CD4-positive, alpha-beta T cell treated with Interleukin-17A for 4 hours (primary cell): ENCODE measurements around the gene DBNDD1.

Experiments used
- DNase-seq: peaks from one replicate; pipeline ENCODE4 v3.0.0-alpha.2; 2020; ENCODE audit warnings: mixed read lengths

DBNDD1 gene

DNA sequence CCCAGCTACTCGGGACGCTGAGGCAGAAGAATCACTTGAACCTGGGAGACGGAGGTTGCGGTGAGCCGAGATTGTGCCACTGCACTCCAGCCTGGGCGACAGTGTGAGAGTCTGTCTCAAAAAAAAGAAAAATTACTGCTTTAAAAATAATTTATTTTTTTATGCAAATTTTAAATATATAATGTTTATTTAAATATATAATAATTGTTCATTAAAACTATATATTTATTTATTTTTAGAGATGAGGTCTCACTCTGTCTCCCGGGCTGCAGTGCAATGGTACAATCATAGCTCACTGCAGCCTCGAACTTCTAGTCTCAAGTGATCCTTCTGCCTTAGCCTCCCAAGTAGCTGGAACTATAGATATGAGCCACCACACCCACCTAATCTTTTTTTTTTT lies 15.2 kb upstream of the DBNDD1 start:
- no peak for DNase-seq

DNA sequence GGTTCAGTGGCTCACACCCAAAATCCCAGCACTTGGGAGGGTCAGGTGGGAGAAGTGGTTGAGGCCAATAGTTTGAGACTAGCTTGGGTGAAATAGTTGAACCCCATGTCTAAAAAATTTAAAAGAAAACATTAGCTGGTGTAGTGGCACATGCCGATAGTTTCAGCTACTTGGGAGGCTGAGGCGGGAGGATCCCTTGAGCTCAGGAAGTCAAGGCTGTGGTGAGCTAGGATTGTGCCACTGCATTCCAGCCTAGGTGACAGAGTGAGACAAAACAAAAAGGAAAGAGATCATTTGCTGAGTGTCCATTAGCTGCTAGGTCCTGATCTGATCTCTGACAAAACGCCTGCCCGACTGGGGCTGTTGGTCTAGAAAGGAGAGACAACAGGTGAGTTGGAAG lies 14.1 kb upstream of the DBNDD1 start:
- DNase-seq, result no peak

DNA sequence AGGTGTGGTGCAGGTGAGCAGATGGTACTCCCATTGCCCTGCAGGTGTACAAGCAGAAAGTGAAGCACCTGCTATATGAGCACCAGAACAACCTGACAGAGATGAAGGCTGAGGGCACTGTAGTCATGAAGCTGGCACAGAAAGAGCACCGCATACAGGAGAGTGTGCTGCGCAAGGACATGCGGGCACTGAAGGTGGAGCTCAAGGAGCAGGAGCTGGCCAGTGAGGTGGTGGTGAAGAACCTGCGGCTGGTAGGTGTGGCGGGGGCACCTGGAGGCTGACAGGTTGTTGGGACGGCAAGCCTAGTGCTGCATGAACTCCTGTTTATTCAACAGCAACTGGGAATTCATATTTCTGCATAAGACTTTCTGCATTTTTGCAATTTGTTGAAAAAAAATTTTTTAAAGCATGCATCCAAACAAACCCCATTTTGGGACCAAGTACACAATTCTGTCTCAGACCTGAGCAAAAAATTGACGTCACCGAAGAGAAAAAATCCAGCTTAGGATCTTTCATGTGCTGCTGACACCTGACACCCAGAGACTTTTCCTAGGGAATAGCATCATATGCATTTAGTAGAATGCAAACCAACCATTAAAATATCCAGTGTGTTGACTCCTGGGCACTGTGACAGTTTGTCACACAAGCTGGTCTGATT lies 13.5 kb upstream of the DBNDD1 start:
- no peak for DNase-seq

DNA sequence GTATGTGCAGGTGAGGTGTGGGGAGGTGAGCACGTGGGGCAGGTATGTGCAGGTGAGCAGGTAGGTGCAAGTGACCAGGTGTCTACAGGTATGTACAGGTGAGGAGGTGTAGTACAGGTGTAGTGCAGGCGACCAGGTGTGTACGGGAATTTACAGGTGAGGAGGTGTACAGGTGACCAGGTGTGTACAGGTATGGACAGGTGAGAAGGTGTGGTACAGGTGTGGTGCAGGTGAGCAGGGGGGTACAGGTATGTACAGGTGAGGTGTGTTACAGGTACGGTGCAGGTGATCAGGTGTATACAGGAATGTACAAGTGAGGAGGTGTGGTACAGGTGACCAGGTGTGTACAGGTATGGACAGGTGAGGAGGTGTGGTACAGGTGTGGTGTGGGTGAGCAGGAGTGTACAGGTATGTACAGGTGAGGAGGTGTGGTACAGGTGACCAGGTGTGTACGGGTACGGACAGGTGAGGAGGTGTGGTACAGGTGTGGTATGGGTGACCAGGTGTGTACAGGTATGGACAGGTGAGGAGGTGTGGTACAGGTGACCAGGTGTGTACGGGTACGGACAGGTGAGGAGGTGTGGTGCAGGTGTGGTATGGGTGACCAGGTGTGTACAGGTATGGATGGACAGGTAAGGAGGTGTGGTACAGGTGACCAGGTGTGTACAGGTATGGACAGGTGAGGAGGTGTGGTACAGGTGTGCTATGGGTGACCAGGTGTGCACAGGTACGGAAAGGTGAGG lies 12.8 kb upstream of the DBNDD1 start:
- DNase-seq, result no peak

DNA sequence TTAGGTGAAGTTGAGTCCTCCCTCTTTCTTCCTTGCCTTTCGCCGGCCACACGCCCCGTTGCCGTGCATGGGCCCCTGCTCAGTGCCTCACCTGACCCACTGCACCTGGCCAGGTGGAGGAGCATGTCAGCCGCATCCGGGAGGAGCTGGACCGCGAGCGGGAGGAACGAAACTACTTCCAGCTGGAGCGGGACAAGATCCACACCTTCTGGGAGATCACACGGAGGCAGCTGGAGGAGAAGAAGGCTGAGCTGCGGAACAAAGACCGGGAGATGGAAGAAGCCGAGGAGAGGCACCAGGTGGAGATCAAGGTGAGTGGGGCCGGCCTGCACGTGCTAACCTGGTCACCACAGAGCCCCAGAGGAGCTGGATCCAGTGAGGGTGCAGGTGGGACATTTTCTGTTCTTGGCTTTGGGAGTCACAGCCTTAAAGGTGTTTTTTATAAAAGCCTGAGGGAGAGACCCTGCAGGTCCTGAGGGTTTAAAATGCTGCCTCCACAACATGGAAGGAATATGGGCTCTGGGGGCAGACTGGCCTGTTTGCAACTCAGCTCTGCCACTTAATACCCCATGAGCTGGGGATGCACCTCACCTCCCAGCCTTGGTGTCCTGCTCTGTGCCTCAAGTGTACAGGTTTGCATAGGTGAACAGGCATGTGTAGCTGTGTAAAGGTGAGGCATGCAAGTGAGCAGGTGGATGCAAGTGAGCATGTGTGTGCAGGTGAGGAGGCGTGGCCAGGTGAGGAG lies 12.1 kb upstream of the DBNDD1 start:
- no peak for DNase-seq

DNA sequence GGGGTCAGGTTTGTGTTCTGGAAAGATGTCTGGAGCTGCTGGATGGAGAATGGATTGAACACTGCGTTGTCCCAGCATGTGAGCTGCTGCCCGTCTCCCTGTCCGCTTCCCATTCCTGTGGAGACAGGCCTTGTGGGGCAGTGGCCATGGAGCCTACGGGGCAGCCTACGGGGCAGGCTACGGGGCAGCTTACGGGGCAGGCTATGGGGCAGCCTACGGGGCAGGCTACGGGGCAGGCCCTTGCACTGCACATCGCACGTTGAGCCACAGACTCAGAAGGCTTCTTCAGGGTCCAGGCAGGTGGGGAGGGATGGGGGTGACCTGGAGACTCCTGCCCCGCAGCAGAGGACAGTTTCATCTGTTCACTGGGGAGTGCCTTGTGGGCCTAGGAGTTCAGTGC lies 9.7 kb upstream of the DBNDD1 start:
- DNase-seq, result no peak

DNA sequence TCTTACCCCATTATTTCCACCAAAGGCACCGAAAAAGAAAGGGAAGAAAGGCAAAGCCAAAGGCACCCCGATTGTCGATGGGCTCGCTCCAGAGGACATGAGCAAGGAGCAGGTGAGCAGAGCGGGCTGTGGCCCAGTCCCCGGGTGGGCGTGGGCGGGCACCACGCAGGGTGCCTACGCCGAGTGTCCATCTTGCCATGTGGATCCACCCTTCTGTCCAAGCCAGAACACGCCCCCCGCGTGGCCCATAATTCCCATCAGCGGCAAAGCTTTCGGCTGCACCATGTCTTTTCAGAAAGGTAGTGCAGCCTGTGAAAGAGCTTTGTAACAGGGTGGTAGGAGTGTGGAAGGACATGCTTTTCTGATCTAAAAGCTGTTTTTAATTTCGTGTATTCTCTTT lies 8.4 kb upstream of the DBNDD1 start:
- no peak for DNase-seq

DNA sequence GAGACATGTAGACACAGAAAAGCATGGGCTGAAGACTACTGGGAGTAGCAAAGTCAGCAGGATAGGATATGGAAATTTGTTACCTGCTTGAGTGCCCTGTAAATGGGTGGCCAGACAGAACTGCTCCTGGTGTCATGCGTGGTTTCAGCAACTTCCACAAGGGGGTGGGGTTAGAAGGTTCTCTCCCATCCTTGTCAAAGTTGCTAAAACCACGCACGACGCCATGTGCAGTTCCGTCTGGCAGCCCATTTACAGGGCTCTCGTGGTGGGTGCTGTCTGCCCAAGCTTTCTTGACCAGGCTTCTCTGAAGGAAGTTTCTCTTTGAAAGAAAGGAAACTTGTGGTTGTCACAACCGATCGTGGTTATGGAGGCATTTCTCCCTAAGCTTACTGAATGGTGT lies 6.9 kb upstream of the DBNDD1 start:
- DNase-seq, result no peak

DNA sequence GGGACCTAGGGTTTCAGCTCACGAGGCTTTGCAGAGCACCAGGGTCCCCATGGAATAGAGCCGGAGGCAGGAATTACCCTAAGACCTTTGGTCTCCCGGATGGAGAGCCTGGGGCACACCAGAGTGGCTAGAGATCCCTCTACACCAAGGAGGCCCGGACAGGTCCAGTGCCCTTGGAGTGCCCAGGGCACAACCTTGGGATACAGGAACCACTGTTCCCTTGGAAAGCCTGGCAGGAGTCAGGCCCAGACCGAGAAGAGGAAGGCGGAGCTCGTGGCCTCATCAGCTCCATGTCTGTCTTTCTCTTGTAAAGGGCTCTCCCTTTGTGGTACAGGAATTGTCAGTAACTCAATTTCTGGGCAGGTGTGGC lies 3.8 kb upstream of the DBNDD1 start:
- no peak for DNase-seq

DNA sequence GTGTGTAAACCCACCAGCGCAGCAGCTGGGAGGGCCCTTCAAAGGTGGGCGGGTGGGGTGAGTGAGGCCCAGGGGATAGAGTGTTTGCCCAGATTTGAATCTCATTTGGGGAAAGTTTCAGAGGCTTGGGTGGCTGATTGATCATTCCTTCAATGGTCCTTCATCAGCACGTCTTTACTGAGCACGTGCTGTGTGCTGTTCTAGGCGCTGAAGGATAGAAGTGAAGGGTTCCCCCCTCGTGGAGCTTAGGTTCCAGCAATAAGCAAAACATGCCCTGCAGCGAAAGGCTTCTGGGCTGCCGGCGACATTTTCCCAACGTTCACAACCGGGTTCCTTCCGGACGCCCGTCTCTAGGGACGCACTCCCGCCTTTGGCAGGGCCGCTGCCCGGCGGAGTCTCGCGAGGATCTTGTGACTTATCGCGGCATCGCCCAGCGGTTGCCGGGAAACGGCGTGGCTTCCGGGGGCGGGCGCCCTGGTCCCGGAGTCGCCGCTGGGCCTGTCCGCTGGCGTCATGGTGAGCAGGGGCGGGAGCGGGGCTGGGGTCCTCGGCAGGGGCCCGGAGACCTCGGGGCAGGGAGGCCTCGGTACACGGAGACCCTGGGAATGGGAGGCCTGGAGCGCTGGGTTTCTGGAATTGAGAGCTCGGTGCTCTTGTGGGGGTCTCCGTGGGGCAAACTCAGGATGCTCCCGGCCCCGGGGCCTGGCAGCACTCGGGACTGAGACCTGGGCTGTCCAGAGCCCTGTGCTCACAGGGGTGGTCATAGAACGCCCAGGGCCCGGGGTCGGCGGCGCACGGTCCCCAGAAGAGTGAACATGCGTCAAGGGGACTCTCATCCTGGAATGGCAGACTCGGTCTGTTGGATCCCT lies 3.2 kb upstream of the DBNDD1 start:
- DNase-seq, result peak; percentile 85

DNA sequence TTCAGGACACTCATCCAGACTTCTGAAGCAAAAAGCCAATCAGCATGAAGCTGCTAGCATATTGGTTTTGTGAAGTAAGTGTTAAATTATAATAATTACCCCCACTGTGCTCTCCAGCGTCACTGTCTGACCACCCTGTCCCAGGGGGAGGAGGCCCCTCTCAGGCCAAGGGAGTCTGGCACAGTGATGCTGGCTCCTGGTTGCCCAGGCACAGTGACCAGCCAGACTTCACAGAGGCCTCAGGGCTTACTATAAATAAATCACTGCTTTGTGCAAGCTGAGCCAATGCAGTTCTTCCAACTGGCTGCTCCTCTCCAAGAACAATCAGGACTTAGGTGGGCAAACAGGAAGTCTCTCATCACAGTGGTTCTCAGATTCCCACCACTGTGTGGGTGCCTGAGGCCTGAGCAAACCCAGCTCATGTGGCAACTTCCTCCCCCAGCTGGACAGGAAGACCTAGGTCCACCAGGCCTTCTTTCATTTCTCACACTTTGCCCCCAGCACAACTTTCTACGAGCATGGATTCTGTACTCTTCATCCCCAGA lies 1.7 kb upstream of the DBNDD1 start:
- no peak for DNase-seq

DNA sequence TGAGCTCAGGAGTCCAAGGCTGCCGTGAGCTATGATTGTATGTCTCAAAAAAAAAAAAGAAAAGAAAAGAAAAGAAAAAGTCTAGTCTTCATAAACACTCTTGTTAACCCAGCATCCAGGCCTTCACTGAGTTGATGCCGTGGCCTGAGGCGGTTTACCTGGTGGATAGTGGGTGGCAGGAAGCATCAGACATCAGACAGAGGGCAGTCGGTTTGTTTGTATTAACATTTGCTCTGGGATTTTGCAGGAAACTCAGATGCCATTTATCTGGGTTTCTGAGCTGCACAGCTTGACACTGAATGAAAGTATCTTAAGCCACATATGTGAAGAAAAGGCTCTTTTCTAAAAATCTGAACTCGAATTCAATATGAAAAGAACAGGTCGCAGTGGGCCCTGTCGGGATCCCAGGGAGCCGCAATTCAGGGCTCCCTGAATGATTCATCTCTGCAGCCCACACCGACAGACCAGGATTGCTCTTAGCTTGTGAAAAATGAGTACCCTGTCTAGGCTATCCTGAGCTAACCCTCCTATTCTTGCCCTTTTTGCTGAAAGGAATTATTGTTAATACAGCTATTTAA lies 1.1 kb upstream of the DBNDD1 start:
- DNase-seq, result no peak

DNA sequence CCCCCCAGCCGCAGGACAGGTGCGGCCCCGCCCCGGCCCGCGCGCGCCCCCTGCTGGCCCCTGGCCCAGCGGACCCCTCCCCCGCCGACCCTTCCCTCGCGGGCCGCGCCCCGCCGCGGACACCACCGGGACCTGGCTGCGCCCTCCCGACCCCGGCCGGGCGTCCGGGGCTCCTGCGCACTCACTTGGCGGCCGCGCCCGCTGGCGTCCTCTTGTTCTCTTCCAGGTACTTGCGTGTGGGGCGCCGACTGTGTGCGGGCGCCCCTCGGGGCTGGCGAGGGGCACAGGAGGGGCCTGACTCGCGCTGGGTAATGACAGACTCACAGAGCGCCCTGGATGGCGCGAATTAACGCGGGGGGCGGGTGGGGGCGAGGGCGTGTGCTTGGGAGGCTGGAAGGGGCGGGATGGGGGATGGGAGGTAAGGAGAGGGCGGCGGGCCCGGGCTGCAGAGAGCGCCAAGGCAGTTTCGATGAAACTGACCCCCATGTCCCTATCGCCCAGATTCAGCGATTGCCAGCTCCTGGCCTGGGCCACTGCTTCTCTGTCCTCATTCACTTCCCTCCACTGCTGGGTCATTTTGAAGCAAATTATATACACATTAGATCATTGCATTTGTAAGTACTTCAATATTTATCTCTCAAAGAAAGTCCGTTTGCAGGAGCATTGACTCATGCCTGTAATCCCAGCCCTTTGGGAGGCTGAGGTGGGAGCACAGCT lies 445 bp upstream of the DBNDD1 start:
- DNase-seq, result peak; percentile 76

DNA sequence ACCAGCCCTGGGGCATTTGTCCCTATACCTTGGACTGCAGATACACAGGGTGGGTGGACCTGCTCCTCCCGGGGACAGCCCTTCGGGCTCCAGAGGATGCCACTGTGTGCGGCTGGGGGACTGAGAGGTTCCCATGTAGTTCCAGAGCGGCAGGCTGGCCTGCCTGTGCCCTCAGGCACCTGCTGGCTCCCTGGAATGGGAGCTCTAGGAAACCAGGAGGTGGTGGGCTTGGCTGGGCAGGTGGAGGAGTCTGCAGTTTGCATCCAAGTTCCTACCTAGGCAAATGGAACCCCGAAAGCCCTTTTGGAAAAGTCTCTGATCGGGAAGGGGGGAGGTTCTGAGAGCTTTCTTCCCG lies 982 bp downstream of the DBNDD1 start:
- no peak for DNase-seq

DNA sequence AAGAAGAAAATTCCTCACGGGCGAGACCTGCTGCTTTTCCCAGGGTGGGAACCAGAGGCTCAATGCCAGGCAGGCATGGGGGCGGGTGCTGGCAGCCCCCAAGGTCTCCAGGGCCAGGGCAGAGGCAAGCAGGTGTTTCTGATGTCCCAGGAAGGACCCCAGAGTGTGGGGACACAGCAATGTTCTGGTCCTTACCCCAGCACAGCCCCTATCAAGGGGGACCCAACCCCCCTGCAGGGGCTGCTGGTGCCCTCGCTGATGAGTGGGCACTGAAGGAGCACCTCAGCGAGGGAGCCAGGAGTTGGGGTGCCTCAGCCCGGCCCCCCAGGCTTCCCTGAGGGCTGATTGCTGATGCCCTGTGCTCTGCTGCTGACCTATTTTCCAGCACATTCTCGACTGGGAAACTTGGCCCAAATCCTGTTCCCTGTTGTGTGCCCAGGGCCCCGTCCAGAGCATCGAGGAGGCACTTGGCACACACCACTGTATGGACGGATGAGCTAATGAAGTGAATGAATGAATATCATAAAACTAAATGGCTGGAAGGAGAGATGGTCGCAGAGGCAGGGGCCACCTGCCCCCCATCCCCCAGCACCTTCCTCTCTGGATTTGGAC lies 2.8 kb downstream of the DBNDD1 start:
- no peak for DNase-seq

DNA sequence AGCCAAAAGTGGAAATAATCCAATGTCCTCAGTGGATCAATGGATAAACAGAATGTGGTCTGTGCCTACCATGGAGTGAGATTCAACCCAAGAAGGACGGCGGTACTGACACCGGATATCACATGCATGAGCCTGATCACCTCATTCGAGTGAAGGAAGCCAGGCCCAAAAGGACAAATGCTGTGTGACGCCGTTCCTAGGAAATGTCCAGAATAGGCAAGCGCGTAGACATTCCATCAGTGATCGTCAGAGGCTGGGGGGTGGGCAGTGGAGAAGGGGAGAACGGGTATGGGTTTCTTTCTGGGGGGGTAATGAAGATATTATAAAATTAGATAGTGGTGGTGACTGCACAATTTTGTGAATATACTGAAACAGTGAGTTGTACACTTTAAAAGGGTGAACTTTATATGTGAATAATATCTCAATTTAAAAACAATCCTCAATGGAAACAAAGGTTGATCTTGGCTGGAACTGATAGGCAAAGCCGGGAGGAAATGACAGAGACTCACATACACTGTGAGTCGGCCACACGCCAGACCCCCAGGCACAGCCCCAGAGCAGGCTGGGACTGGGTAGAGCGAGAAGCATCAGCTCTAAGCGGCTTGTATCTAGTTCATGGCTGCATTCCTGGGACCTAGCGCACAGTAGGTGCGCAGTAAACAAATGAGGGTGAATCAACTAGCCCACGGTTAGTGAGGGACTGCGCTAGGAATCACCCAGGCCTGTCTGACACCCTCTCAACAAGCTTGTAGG lies 3.5 kb downstream of the DBNDD1 start:
- no peak for DNase-seq

DNA sequence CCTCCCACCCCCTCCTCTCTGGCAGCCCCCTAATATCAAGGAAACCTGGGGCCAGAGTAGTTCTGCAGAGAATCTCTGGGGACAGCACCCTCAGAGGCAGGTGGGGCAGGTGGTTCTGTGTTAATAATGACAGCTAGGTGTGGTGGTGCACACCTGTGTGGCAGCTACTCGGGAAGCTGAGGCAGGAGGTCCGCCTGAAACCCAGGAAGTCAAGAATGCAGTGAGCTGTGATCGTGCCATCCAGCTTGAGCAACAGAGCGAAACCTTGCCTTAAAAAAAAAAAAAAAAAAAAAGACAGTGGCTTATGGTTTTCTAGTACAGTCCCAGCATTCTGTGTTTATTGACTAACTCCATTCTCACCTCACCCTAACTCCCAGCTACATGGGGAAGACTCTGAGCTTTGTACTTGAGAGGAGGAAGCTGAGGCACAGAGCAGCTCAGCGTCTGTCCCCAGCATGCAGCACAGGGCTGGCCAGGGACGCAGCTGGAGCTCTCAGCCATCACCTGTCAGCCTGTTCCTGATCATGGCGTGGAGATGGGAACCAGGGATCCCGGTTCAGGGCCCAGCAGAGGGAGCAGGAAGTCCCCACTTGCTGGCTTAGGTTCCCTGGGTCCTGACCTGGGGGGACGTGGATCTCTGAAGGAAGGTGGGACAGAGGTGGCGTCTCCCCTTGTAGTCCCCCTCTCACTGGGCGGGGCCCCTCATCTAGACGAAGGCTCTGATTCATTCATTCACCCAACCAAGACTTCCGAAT lies 6.1 kb downstream of the DBNDD1 start:
- no peak for DNase-seq

DNA sequence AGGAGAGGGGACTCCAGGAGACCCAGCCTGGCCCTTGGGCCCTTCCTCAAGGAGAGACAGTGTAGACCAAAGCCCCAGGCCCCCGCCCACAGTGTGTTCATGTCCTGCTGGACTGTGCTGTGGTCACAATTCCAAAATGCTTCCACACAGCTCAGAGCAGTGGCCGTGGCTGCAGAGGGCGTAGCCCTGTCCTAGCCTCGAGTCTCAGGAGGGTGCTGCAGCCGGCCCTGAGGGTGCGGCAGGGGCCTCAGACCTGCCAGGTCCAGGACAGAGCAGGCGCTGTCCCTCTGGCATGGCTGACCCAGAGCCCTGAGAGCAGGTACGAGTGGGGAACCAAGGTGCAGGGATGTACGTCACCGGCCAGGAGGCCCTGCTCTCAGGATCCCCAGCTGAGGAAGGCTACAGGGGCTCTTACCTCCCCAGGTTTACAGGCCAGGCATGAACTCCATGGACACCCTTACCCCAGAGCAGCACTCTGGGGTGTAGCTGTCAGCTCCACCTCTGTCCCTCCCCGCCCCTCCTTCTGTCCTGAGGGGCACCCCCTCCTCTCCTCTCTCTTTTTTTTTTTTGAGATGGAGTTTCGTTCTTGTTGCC lies 7.3 kb downstream of the DBNDD1 start:
- no peak for DNase-seq

DNA sequence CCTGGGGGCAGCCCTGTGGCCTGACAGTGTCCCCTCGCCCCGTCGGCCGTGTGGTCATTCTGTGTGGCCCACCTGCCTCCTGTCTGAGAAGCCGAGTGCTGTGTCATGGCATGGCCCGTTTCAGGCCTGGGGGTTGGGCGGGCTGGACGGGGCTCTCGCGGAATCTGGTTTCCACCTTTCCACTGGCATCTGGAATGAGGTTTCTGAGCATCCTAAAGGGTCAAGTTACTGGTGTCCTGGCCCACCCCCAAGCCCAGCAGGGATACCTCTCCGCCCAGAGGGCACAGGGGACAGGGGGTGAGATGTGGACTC lies 7.8 kb downstream of the DBNDD1 start:
- no peak for DNase-seq
